Testis (tissue), 3 donors: Measurements from ENCODE around the gene ETFB. TPM values are rescaled to one million over a fixed set of nuclear protein-coding genes. Genes with fewer than 3 reads are reported as not detected.

Experiments used
- DNase-seq: peaks from one replicate; pipeline ENCODE4 v3.0.0-alpha.2; 2019
- H3K27ac ChIP-seq, 2 donors: fragments of 200-600 bp; sonication (generic); one replicate each; pipeline ENCODE4 v1.5.1; 2019
- H3K27me3 ChIP-seq: fragments of 200-600 bp; sonication (generic); one replicate; pipeline ENCODE4 v1.5.1; 2019
- H3K36me3 ChIP-seq: fragments of 200-600 bp; sonication (generic); one replicate; pipeline ENCODE4 v1.5.1; 2017; ENCODE audit warnings: low read depth; ENCODE audit errors: missing control alignments
- H3K4me1 ChIP-seq: fragments of 200-600 bp; sonication (generic); one replicate; pipeline ENCODE4 v1.5.1; 2019
- H3K4me3 ChIP-seq, 2 donors: fragments of 200-600 bp; sonication (generic); one replicate each; pipeline ENCODE4 v1.5.1; 2017 to 2019
- H3K9me3 ChIP-seq: fragments of 200-600 bp; sonication (generic); one replicate; pipeline ENCODE4 v1.5.1; 2017
- POLR2A ChIP-seq: fragments of 450-650 bp; IDR thresholded peaks from one replicate; pipeline ENCODE4 v1.6.1; 2017; ENCODE audit warnings: antibody characterized with exemption, mild to moderate bottlenecking, moderate library complexity
- WGBS, 2 donors: methylation state at CpG; one replicate each; pipeline ENCODE4 v1.1.5; 2018; 5-methylcytosine and 5-hydroxymethylcytosine counted together
- intact Hi-C: fragments of 100-400 bp; cut with DNase I; formaldehyde crosslinking; loops from one replicate; pipeline ENCODE4 v1.15.1; 2023; ENCODE audit warnings: low total_unique reads
- polyA plus RNA-seq: library from polyadenylated mRNA; stranded (reverse); fragments of 350-450 nt; fragmentation: Illumina TruSeq; extraction: RNeasy Lipid Tissue Mini Kit (QIAGEN cat#74804); gene quantifications from one replicate; pipeline ENCODE4 v1.2.3, GENCODE V29; 2014; ENCODE audit warnings: low read depth, low replicate concordance; ENCODE audit not compliant: insufficient read depth
- total RNA-seq, 2 donors: library from RNA; depleted of rRNA; stranded (reverse); fragments of >200 nt; gene quantifications; one replicate each; pipeline ENCODE4 v1.2.3, GENCODE V29; 2016
- TF ChIP-seq, protein P1 (sequence below), 3 experiments: fragments of 450-650 bp in 2 of 3; fragments of 200-600 bp in 1 of 3; sonication (generic) in 1 of 3; IDR thresholded peaks; one replicate each; pipeline ENCODE4 v1.5.1; 2016 to 2019; ENCODE audit warnings: antibody characterized with exemption in 3 of 3, mild to moderate bottlenecking in 2 of 3, moderate library complexity in 1 of 3

Gene ETFB
- total and polyA plus RNA-seq, 3 donors from 2014 or later, result 109 to 146 (median 110) TPM

DNA sequence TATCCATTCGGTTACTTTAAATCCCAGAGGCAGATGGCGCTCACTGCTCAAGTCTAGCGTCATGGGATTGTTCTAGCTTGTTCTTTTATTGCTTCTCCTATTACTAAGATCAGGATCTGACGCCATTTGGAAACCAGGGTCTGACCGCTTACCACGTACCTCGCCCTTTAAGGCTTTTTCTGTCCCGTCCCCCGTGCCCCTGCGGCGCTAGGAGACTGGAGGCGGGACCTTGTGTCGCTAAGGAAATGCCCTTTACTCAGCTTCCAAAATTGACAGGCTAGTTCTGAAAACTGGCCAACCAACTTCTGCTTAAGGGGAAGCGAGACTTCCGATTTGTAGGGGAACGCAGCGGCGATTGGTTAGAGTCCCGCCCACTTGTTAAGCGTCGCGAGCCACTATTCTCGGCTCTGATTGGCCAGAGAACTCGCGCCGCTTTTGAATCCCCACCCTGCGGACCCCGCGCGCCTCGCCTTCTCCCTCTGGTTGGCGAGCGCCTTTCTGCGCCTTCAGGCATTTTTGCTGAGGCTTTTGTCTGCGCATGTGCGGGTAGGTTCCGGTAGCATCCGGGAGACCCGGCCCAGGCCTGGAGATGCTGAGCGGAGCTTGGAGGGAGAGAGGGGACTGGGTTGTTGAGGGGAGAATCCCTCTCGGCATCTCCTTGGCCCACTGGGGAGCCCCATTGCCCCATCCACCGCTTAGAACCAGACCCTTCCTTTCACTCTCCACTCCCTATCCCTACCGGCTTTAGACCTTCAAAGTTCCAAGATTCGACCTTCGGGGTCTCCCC, 28.1 kb upstream of the ETFB start:
- Histone ChIP-seq H3K4me1 (peaks cover 5% of the 10 kb centered on the region), H3K27me3 (no peaks in the 10 kb centered on the region), H3K36me3 (no peaks in the 10 kb centered on the region), H3K4me3 (peak overlapping the region; percentile 27 to 58), H3K9me3 (no peaks in the 10 kb centered on the region), H3K27ac (peak overlapping the region; percentile 46 to 72)
- DNase-seq, result peak; percentile 98
- WGBS, 2 donors, result 0 to 3% methylated on average over 40 to 44 of the region's 45 CpGs
- TF ChIP-seq, protein P1, sequence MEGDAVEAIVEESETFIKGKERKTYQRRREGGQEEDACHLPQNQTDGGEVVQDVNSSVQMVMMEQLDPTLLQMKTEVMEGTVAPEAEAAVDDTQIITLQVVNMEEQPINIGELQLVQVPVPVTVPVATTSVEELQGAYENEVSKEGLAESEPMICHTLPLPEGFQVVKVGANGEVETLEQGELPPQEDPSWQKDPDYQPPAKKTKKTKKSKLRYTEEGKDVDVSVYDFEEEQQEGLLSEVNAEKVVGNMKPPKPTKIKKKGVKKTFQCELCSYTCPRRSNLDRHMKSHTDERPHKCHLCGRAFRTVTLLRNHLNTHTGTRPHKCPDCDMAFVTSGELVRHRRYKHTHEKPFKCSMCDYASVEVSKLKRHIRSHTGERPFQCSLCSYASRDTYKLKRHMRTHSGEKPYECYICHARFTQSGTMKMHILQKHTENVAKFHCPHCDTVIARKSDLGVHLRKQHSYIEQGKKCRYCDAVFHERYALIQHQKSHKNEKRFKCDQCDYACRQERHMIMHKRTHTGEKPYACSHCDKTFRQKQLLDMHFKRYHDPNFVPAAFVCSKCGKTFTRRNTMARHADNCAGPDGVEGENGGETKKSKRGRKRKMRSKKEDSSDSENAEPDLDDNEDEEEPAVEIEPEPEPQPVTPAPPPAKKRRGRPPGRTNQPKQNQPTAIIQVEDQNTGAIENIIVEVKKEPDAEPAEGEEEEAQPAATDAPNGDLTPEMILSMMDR (IDR thresholded peaks at IDR 0.05), result peak in 1 of 3 experiments; percentile 11
- TF ChIP-seq POLR2A, result no peak
- intact Hi-C loops, result no loop called here

DNA sequence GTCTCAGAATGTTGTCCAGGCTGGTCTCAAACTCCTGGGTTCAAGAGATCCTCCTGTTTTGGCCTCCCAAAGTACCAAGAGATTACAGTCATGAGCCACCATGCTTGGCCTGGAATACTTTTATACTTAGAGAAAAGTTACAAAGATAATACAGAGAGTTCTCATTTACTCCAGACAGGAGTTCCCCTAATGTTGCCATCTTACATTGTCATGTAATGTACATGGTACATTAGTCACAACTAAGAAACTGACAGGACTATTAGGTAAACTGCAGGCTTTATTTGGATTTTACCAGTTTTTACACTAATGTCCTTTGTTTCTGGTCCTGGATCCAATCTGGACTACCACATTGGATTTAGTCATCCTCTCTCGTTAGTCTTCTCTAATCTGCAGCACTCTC, 26.5 kb upstream of the ETFB start:
- TF ChIP-seq, protein P1 (IDR thresholded peaks at IDR 0.05), result no peak
- TF ChIP-seq POLR2A, result no peak
- intact Hi-C loops, result no loop called here
- Histone ChIP-seq H3K36me3 (no peaks in the 10 kb centered on the region), H3K27ac (no peak overlapping the region), H3K27me3 (no peaks in the 10 kb centered on the region), H3K9me3 (no peaks in the 10 kb centered on the region), H3K4me3 (no peak overlapping the region), H3K4me1 (peaks cover 5% of the 10 kb centered on the region)
- 53 to 92% methylated on average over 1 of the region's 1 CpG for whole genome bisulfite sequencing, 2 donors
- DNase-seq, result no peak

DNA sequence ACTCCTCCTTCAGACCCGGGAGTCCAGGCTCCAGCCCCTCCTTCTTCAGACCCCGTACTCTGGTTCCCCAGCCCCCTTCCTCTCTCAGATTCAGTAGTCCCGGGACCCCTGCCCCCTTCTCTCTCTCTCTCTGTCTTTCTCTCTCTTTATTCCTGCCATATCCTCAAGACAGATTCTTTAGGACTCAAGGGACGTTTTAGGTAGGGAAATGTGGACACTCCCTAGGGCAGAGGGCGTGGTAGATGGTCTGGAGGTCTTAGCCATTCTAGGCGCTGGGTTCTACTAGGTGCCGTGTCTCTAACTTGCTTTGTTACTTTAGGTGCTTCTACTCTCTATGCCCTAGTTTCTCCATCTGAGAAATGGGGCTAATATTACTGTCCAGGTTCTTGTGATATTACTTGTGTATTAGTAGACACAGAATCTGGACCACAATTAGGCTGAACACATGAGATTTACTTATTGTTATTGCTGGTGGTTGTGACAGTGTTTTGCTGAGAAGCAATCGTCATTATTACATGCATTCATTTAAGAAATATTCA, 25.0 kb upstream of the ETFB start:
- 29 to 47% methylated on average over 8 of the region's 8 CpGs for WGBS, 2 donors
- intact Hi-C loops, result no loop called here
- Histone ChIP-seq H3K27me3 (no peaks in the 10 kb centered on the region), H3K36me3 (no peaks in the 10 kb centered on the region), H3K9me3 (no peaks in the 10 kb centered on the region), H3K27ac (no peak overlapping the region), H3K4me1 (peaks cover 5% of the 10 kb centered on the region), H3K4me3 (peak overlapping the region in 1 of 2 donors; percentile 27)
- DNase-seq, result no peak
- no peak for TF ChIP-seq POLR2A
- TF ChIP-seq, protein P1 (IDR thresholded peaks at IDR 0.05), result no peak

DNA sequence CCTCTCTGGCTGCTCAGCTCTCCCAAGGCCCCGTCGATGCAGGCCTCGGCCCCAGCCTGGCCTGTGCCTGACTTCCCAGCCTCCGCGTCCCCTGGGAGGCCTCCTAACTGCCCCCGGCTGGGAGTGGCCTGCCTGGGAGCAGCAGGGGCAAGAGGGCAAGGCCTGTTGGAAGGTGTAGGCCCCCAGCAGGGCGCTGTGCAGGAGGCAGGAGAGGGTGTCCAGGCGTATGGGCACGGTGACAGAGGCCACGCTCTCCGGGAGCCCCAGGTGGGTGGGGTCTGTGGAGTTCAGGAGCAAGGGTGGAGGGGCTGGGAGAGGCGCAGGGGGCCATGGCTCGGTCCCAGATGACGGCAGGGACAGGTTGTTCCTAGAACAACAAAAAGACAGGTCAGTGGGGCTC, 23.0 kb upstream of the ETFB start:
- intact Hi-C loops, result no loop called here
- H3K36me3 ChIP-seq, result no peaks in the 10 kb centered on the region
- H3K4me1 ChIP-seq, result peaks cover 5% of the 10 kb centered on the region
- TF ChIP-seq, protein P1 (IDR thresholded peaks at IDR 0.05), result no peak
- TF ChIP-seq POLR2A, result no peak
- no peak overlapping the region for H3K4me3 ChIP-seq
- H3K27me3 ChIP-seq, result no peaks in the 10 kb centered on the region
- DNase-seq, result no peak
- no peaks in the 10 kb centered on the region for H3K9me3 ChIP-seq
- 74 to 86% methylated on average over 2 to 14 of the region's 14 CpGs for WGBS, 2 donors
- H3K27ac ChIP-seq, result no peak overlapping the region
